NCI-H146 treated with DMSO at 0.1 percent for 48 hours (cell line): Measurements from ENCODE around the gene TTLL7.
A peak's percentile ranks its signal among the peaks of the same experiment; 100 is the strongest.

ENCODE experiments used
- DNase-seq: peaks from one replicate; lab custom pipeline; 2025; ENCODE audit not compliant: unreplicated experiment; lab: John Stamatoyannopoulos, UW

TTLL7 gene

GRCh38 chr1:83998498-83999315, at the start of gene TTLL7:
Gene TTLL7, minus strand, starts transcription at chr1:83999132. Its CDS starts 46,921 bp downstream, at chr1:83952211.
- peak; percentile 87 for DNase-seq

GRCh38 chr1:84042461-84042860, 43.5 kb upstream of the TTLL7 start:
- DNase-seq: no peak

- no peak for DNase-seq
Observed at GRCh38 chr1:84037758-84038611, 39.1 kb upstream of the TTLL7 start.

- DNase-seq: no peak
Observed at GRCh38 chr1:84031802-84032327, 32.9 kb upstream of the TTLL7 start.

GRCh38 chr1:84027368-84027767, 28.4 kb upstream of the TTLL7 start:
- no peak for DNase-seq

GRCh38 chr1:84025966-84026365, 27.0 kb upstream of the TTLL7 start:
- DNase-seq: no peak

- DNase-seq: no peak
Observed at GRCh38 chr1:84021822-84022221, 22.9 kb upstream of the TTLL7 start.

GRCh38 chr1:84020151-84020550, 21.2 kb upstream of the TTLL7 start:
- no peak for DNase-seq

- no peak for DNase-seq
Observed at GRCh38 chr1:84019217-84019616, 20.3 kb upstream of the TTLL7 start.

- no peak for DNase-seq
Observed at GRCh38 chr1:84013708-84014107, 14.8 kb upstream of the TTLL7 start.

- DNase-seq: no peak
Observed at GRCh38 chr1:84012018-84012417, 13.1 kb upstream of the TTLL7 start.

- no peak for DNase-seq
Observed at GRCh38 chr1:84010136-84010535, 11.2 kb upstream of the TTLL7 start.

GRCh38 chr1:84008631-84009030, 9.7 kb upstream of the TTLL7 start:
- no peak for DNase-seq

GRCh38 chr1:84006591-84006990, 7.7 kb upstream of the TTLL7 start:
- DNase-seq: no peak

GRCh38 chr1:84001501-84001900, 2.6 kb upstream of the TTLL7 start:
- no peak for DNase-seq

GRCh38 chr1:84000954-84001495, 2.1 kb upstream of the TTLL7 start:
- no peak for DNase-seq

- DNase-seq: no peak
Observed at GRCh38 chr1:84000196-84000885, 1.4 kb upstream of the TTLL7 start.

GRCh38 chr1:83999316-83999819, 436 bp upstream of the TTLL7 start:
- peak; percentile 87 for DNase-seq

- peak; percentile 15 for DNase-seq
Observed at GRCh38 chr1:83998205-83998497, 781 bp downstream of the TTLL7 start.

GRCh38 chr1:83997631-83998030, 1.3 kb downstream of the TTLL7 start:
- DNase-seq: no peak

- DNase-seq: no peak
Observed at GRCh38 chr1:83996621-83997020, 2.3 kb downstream of the TTLL7 start.
